Heart right ventricle (tissue), 16 donors: ENCODE results near the gene SLC16A2. TPM values are rescaled to one million over a fixed set of nuclear protein-coding genes. Genes with fewer than 3 reads are reported as not detected.

Experiments
- ATAC-seq, 8 donors: fragments of 200-7000 bp; cut with Tn5 transposase; one replicate each; pipeline ENCODE4 v1.9.1; 2020; ENCODE audit warnings: mild to moderate bottlenecking in 8 of 8, moderate library complexity in 8 of 8, moderate number of reproducible peaks in 1 of 8
- DNase-seq, 2 donors: peaks; one replicate each; pipeline ENCODE4 v3.0.0-alpha.2; 2020
- H3K27ac ChIP-seq, 10 donors: fragments of 200-600 bp; sonication (generic) in 2 of 10; one replicate each; pipeline versions ENCODE4 v1.5.0 to v1.8.0; 2020 to 2022; ENCODE audit warnings: mild to moderate bottlenecking in 3 of 10
- H3K27me3 ChIP-seq, 7 donors: fragments of 200-600 bp; one replicate each; pipeline ENCODE4 v1.8.0; 2021 to 2022; ENCODE audit warnings: mild to moderate bottlenecking in 2 of 7
- H3K36me3 ChIP-seq, 9 donors: fragments of 200-600 bp; sonication (generic) in 1 of 9; one replicate each; pipeline versions ENCODE4 v1.5.0 to v1.8.0; 2020 to 2022; ENCODE audit warnings: mild to moderate bottlenecking in 2 of 9
- H3K4me1 ChIP-seq, 9 donors: fragments of 200-600 bp; sonication (generic) in 1 of 9; one replicate each; pipeline versions ENCODE4 v1.5.0 to v1.8.0; 2020 to 2022; ENCODE audit warnings: mild to moderate bottlenecking in 4 of 9
- H3K4me3 ChIP-seq, 10 donors: fragments of 200-600 bp; sonication (generic) in 2 of 10; one replicate each; pipeline versions ENCODE4 v1.5.0 to v1.8.0; 2020 to 2022; ENCODE audit warnings: mild to moderate bottlenecking in 7 of 10, moderate library complexity in 2 of 10
- H3K9me3 ChIP-seq, 11 donors: fragments of 200-600 bp in 10 of 11; sonication (generic) in 2 of 11; one replicate each; pipeline versions ENCODE4 v1.5.0 to v1.8.0; 2013 to 2022; ENCODE audit warnings: mild to moderate bottlenecking in 2 of 11, control low read depth in 1 of 11, moderate library complexity in 1 of 11
- CTCF ChIP-seq, 9 donors: fragments of 200-600 bp; sonication (generic) in 2 of 9; IDR thresholded peaks; one replicate each; pipeline versions ENCODE4 v1.5.0 to v1.8.0; 2021 to 2022; ENCODE audit warnings: antibody characterized with exemption in 9 of 9, mild to moderate bottlenecking in 5 of 9, moderate library complexity in 1 of 9
- WGBS, 2 donors: extraction: QIAGEN DNeasy Blood & Tissue Kit; methylation state at CpG; one replicate each; pipeline ENCODE4 v1.1.7; 2013; ENCODE audit warnings: inconsistent platforms in 1 of 2; 5-methylcytosine and 5-hydroxymethylcytosine counted together
- intact Hi-C, 10 donors: fragments of 100-400 bp; cut with DNase I; formaldehyde crosslinking; loops; one replicate each; pipeline versions ENCODE4 v1.11.1 to v1.14.2; 2022
- long read RNA-seq, 3 donors: library from polyadenylated mRNA; unstranded; transcript quantifications; one replicate each; pipeline ENCODE4 v2.0.0, GENCODE V29; 2020 to 2021
- polyA plus RNA-seq, 2 donors: library from polyadenylated mRNA; stranded (reverse); fragments of 200-250 nt; gene quantifications; one replicate each; pipeline ENCODE4 v1.2.3, GENCODE V29; 2013
- total RNA-seq, 10 donors: library from RNA; stranded (reverse); fragmentation: NEBNext Ultra II Directional in 3 of 10; extraction: Animal tissue kit (Norgen Biotek cat#: 25700) in 3 of 10; gene quantifications; one replicate each; pipeline versions ENCODE4 v1.2.1 to v1.2.4, GENCODE V29; 2021 to 2023
- donor health status: Arrhythmogenic right ventricular cardiomyopathy.
- donor health status: ischemic (EF 13 %, LVEDD 7.1; RV severe dilation, severe dysfunction).
- donor health status: healthy with polysubstance abuse.
- donor health status: DM: no; HTN: yes; CAD: no.
- donor health status: DM: no; HTN: no; CAD: no.
- donor health status: ischemic (EF 25% LVEDD 6.9; RV normal size, moderate dysfunction).
- donor health status: ischemic (EF 25% LVEDD 5.7; RV mildly dilated, moderate dysfunction).
- donor health status: healthy.
- donor health status: DM: yes; HTN: yes; CAD: no.
- donor health status: Ischemic cardiomyopathy.
- donor health status: ischemic (EF 35%, LVEDD 5.7; RV mildly dilated, moderate dysfunction).
- donor health status: nonischemic (EF 11% LVEDD 7.7; RV severe dilation, severe dysfunction).
- donor health status: DM: yes; HTN: yes; CAD: no.
- donor health status: PGD.
- donor health status: ischemic (EF 29% LVEDD 5.4; RV normal size, mild dysfunction).
- donor health status: nonischemic (EF 23%, LVEDD 6.1; RV moderate dilation, normal function).

The SLC16A2 gene
- total RNA-seq: 10 to 100 TPM in 1 of 10 donors, 1 to 10 TPM in 9; 4.9 to 12.6 (median 7.4) TPM
- 1 to 10 TPM; 2.4 to 3.7 TPM for polyA plus RNA-seq
- long read RNA-seq, donor 1, full-length matches to known transcripts: 1 of 4 reads
- long read RNA-seq, donor 1, partial matches to known transcripts: 3 of 4 reads
- long read RNA-seq, donor 1, other reads (novel, unspliced or antisense): 0 of 4 reads
- long read RNA-seq, donor 2, full-length matches to known transcripts: 1 of 5 reads
- long read RNA-seq, donor 2, partial matches to known transcripts: 0 of 5 reads
- long read RNA-seq, donor 2, other reads (novel, unspliced or antisense): 4 of 5 reads
- long read RNA-seq, donor 3, full-length matches to known transcripts: 5 of 8 reads
- long read RNA-seq, donor 3, partial matches to known transcripts: 3 of 8 reads
- long read RNA-seq, donor 3, other reads (novel, unspliced or antisense): 0 of 8 reads

- Histone ChIP-seq H3K36me3 (no peaks in the 10 kb centered on the region), H3K27ac (peak within 1 kb of the TSS; percentile 84 to 97 (median 91)), H3K4me3 (peak within 1 kb of the TSS; percentile 41 to 68 (median 59)), H3K27me3 (peaks cover 0 to 66% (median 0%) of the 10 kb centered on the region in 7 donors), H3K4me1 (peaks cover 0 to 12% (median 5%) of the 10 kb centered on the region in 9 donors), H3K9me3 (no peaks in the 10 kb centered on the region)
- no peak for TF ChIP-seq CTCF (IDR thresholded peaks at IDR 0.05)
- 0 to 1% methylated on average over 20 to 33 of the region's 33 CpGs for WGBS, 2 donors
- intact Hi-C loops: loop anchor here in 5 of 10 donors (2.0 to 5.0 kb wide), 3 partner anchors 116 to 129 kb away; no protein-coding TSS in a partner anchor
- DNase-seq: peak; percentile 74 to 82
- peak; percentile 70 to 87 (median 82) for ATAC-seq
These were observed at the start of gene SLC16A2 for GRCh38 chrX:74421036-74421739. TSS of gene SLC16A2 (plus strand) at chrX:74421493. CDS start at chrX:74421638, 145 bp downstream.

GRCh38 chrX:74372272-74372671 is 49.0 kb upstream of the SLC16A2 start:
- Histone ChIP-seq H3K36me3 (no peaks in the 10 kb centered on the region), H3K27ac (no peak overlapping the region), H3K9me3 (no peaks in the 10 kb centered on the region), H3K4me1 (no peaks in the 10 kb centered on the region), H3K27me3 (peaks cover 0 to 37% (median 0%) of the 10 kb centered on the region in 7 donors), H3K4me3 (no peak overlapping the region)
- DNase-seq (no peak), ATAC-seq (no peak)
- intact Hi-C loops: no loop called here
- no peak for TF ChIP-seq CTCF (IDR thresholded peaks at IDR 0.05)

- 70 to 89% methylated on average over 1 of the region's 1 CpG for WGBS, 2 donors
- Histone ChIP-seq H3K9me3 (no peaks in the 10 kb centered on the region), H3K4me3 (no peak overlapping the region), H3K27ac (no peak overlapping the region), H3K27me3 (peaks cover 0 to 26% (median 0%) of the 10 kb centered on the region in 7 donors), H3K36me3 (no peaks in the 10 kb centered on the region), H3K4me1 (no peaks in the 10 kb centered on the region)
- ATAC-seq (no peak), DNase-seq (no peak)
- no peak for TF ChIP-seq CTCF (IDR thresholded peaks at IDR 0.05)
- intact Hi-C loops: no loop called here
These were observed 44.0 kb upstream of the SLC16A2 start for GRCh38 chrX:74377282-74377681.

GRCh38 chrX:74382613-74383012 is 38.7 kb upstream of the SLC16A2 start:
- ATAC-seq: peak; percentile 65 to 94 (median 86)

More at GRCh38 chrX:74382613-74383012, 38.7 kb upstream of the SLC16A2 start:
- Histone ChIP-seq H3K4me1 (no peaks in the 10 kb centered on the region), H3K4me3 (no peak overlapping the region), H3K27me3 (peaks cover 0 to 40% (median 0%) of the 10 kb centered on the region in 7 donors), H3K27ac (no peak overlapping the region), H3K9me3 (no peaks in the 10 kb centered on the region), H3K36me3 (no peaks in the 10 kb centered on the region)
- peak; percentile 13 to 32 for DNase-seq
- 29 to 48% methylated on average over 2 of the region's 2 CpGs for WGBS, 2 donors
- intact Hi-C loops: loop anchor here (1.0 to 5.0 kb wide), 7 partner anchors 150 to 170 kb away; no protein-coding TSS in a partner anchor
- peak; percentile 49 to 80 (median 68) for TF ChIP-seq CTCF (IDR thresholded peaks at IDR 0.05)
